ENCODE results near the gene FKBP1B.
"Not testable (repeated sequence)": the region's sequence is repeated elsewhere in the genome, so short reads cannot be mapped to it uniquely, and the experiment has no call there.

DNA sequence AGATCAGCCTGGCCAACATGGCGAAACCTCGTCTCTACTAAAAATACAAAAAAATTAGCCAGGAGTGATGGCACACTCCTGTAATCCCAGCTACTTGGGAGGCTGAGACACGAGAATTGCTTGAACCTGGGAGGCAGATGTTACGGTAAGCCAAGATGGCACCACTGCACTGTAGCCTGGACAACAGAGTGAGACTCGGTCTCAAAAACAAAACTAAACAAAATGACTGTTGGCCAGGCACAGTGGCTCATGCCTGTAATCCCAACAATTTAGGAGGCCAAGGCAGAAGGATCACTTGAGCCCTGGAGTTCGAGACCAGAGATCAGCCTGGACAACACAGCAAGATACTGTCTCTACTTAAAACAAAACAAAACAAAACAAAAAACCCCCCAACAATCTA is 6.4 kb upstream of the FKBP1B start:
- TF ChIP-seq, protein P1, sequence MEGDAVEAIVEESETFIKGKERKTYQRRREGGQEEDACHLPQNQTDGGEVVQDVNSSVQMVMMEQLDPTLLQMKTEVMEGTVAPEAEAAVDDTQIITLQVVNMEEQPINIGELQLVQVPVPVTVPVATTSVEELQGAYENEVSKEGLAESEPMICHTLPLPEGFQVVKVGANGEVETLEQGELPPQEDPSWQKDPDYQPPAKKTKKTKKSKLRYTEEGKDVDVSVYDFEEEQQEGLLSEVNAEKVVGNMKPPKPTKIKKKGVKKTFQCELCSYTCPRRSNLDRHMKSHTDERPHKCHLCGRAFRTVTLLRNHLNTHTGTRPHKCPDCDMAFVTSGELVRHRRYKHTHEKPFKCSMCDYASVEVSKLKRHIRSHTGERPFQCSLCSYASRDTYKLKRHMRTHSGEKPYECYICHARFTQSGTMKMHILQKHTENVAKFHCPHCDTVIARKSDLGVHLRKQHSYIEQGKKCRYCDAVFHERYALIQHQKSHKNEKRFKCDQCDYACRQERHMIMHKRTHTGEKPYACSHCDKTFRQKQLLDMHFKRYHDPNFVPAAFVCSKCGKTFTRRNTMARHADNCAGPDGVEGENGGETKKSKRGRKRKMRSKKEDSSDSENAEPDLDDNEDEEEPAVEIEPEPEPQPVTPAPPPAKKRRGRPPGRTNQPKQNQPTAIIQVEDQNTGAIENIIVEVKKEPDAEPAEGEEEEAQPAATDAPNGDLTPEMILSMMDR (IDR thresholded peaks at IDR 0.05) = not testable (repeated sequence)
- not testable (repeated sequence) for TF ChIP-seq POLR2A (IDR thresholded peaks at IDR 0.05)

Data from upper lobe of left lung (tissue), 4 donors.